ENCODE results near the gene ABCA4.

Gene ABCA4

DNA sequence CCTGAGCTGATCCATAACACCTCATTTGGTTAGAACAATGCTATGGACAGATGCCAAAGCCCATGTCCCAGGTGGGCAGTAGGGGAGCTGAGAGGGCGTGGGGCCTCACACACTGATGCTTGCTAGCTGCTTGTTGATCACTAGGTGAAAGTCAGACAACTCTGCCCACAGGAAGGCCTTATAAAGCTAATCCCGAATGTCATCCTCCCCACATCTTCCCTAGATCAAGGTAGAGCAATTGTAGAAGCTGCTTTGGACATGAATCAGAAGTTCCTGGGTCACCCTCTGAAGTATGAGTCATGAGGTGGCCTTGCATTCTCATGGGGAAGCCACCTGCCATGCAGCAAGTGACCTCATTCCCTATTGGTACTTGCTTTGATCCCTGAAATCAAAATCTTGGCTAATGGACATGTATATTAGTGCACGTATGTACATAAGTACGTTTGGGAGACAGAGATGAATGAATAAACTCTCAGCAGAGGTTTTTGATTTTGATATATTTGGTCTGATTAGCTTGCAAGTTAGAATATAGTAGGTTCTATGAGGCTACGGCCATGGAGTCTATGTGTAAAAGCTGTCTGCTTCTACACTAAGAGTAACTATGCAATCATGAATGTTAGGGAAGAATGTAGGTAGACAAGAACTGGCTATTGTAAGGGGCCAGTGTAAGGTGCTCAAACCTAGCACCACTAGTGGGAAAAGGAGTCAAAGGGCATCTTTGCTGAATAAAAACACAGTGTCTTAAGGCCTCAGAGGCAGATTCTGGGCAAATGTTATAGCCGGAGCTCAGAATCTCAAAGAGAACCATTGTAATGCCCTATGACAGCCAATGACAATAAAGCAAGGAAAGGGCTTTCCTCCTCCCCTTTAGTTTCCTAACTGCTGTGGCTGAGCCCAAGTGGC, 52.6 kb downstream of the ABCA4 start:
- H3K36me3 ChIP-seq (ENCODE audit: insufficient read depth, low read length) = no peaks in the 10 kb centered on the region
- TF ChIP-seq, protein P1, sequence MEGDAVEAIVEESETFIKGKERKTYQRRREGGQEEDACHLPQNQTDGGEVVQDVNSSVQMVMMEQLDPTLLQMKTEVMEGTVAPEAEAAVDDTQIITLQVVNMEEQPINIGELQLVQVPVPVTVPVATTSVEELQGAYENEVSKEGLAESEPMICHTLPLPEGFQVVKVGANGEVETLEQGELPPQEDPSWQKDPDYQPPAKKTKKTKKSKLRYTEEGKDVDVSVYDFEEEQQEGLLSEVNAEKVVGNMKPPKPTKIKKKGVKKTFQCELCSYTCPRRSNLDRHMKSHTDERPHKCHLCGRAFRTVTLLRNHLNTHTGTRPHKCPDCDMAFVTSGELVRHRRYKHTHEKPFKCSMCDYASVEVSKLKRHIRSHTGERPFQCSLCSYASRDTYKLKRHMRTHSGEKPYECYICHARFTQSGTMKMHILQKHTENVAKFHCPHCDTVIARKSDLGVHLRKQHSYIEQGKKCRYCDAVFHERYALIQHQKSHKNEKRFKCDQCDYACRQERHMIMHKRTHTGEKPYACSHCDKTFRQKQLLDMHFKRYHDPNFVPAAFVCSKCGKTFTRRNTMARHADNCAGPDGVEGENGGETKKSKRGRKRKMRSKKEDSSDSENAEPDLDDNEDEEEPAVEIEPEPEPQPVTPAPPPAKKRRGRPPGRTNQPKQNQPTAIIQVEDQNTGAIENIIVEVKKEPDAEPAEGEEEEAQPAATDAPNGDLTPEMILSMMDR (conservative IDR thresholded peaks at IDR 0.05; ENCODE audit: low read length) = no peak
- no peak for TF ChIP-seq EZH2phosphoT487 (IDR thresholded peaks at IDR 0.05; ENCODE audit: borderline replicate concordance)
- H3F3A ChIP-seq (ENCODE audit: low read depth) = no peaks in the 10 kb centered on the region
- no peaks in the 10 kb centered on the region for H3K9me2 ChIP-seq (replicated peaks; ENCODE audit: low read depth, low read length)
- H3K9ac ChIP-seq (ENCODE audit: low read depth, low read length, poor library complexity, severe bottlenecking) = peak overlapping the region; percentile 62
- no peak overlapping the region for H3K4me2 ChIP-seq (ENCODE audit: low read depth, low read length, poor library complexity, severe bottlenecking)
- no peaks in the 10 kb centered on the region for H3K27me3 ChIP-seq (ENCODE audit: insufficient read depth, low read length, poor library complexity, severe bottlenecking)
- no peaks in the 10 kb centered on the region for H4K20me1 ChIP-seq (ENCODE audit: insufficient read depth, low read length, poor library complexity, severe bottlenecking)
- H3K79me2 ChIP-seq (ENCODE audit: insufficient read depth, low read length) = peaks cover 7% of the 10 kb centered on the region; the same call in 1 of the 2 replicates
- no peak overlapping the region for H3K4me3 ChIP-seq (ENCODE audit: low read length, poor library complexity, severe bottlenecking)
- no peaks in the 10 kb centered on the region for H3K9me3 ChIP-seq (ENCODE audit: insufficient read depth, low read depth, low read length)
- H3K4me1 ChIP-seq (ENCODE audit: insufficient read depth, low read length, poor library complexity, severe bottlenecking) = peaks cover 98% of the 10 kb centered on the region
- peak overlapping the region; percentile 70 for H2AFZ ChIP-seq (ENCODE audit: low read length)

DNA sequence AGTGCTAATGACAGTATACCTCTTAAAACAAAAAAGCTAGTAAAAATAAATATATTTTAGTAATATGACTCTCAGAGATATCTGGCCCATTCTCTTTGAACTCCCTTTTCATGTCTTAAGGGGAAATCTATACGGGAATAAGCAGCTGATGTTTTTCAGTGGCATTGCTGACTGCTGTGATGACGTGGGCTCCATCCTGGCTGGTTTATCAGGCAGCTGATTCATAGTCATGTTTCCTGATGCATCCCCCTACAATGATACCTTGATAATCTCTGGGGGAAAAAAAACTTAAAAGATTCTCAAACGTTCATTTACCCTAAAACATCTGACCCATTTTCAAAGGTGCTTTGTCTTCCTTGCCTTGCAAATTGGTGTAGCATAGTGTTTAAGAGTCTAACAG, 53.8 kb downstream of the ABCA4 start:
- Histone ChIP-seq H3K4me3 (ENCODE audit: low read length, poor library complexity, severe bottlenecking) (no peak overlapping the region), H3K36me3 (ENCODE audit: insufficient read depth, low read length) (no peaks in the 10 kb centered on the region), H2AFZ (ENCODE audit: low read length) (no peak overlapping the region), H3K9me3 (ENCODE audit: insufficient read depth, low read depth, low read length) (no peaks in the 10 kb centered on the region), H4K20me1 (ENCODE audit: insufficient read depth, low read length, poor library complexity, severe bottlenecking) (no peaks in the 10 kb centered on the region), H3K4me2 (ENCODE audit: low read depth, low read length, poor library complexity, severe bottlenecking) (no peak overlapping the region), H3K4me1 (ENCODE audit: insufficient read depth, low read length, poor library complexity, severe bottlenecking) (peaks cover 97% of the 10 kb centered on the region), H3K79me2 (ENCODE audit: insufficient read depth, low read length) (peaks cover 7% of the 10 kb centered on the region; the same call in 1 of the 2 replicates), H3K9me2 (replicated peaks; ENCODE audit: low read depth, low read length) (no peaks in the 10 kb centered on the region), H3K9ac (ENCODE audit: low read depth, low read length, poor library complexity, severe bottlenecking) (no peak overlapping the region), H3K27me3 (ENCODE audit: insufficient read depth, low read length, poor library complexity, severe bottlenecking) (no peaks in the 10 kb centered on the region), H3F3A (ENCODE audit: low read depth) (no peaks in the 10 kb centered on the region)
- no peak for TF ChIP-seq EZH2phosphoT487 (IDR thresholded peaks at IDR 0.05; ENCODE audit: borderline replicate concordance)
- TF ChIP-seq, protein P1 (conservative IDR thresholded peaks at IDR 0.05; ENCODE audit: low read length) = no peak

DNA sequence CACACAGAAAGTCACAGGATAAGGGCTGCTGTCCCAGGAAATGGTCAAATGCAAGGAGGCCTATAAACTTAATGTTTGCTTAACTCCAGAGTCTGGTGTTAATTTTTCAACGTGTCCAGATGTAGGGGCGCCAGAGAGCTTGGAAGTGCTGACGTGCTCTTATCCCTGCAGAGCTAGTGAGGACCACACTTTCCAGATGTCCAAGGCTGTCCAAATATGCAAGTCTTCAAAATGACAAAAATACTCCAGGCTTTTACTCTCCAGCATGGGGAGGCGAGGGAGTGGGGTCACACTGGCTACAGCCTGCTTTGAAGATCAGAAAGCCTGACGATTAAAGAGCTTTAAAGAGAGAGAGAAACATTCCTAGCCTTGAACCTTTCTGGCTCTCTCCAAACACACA, 57.6 kb downstream of the ABCA4 start:
- no peaks in the 10 kb centered on the region for H3K79me2 ChIP-seq (ENCODE audit: insufficient read depth, low read length)
- peaks cover 67% of the 10 kb centered on the region for H3K4me1 ChIP-seq (ENCODE audit: insufficient read depth, low read length, poor library complexity, severe bottlenecking)
- peak overlapping the region; percentile 23 for H3K4me2 ChIP-seq (ENCODE audit: low read depth, low read length, poor library complexity, severe bottlenecking)

More for the DNA sequence above, 57.6 kb downstream of the ABCA4 start:
- H3K4me3 ChIP-seq (ENCODE audit: low read length, poor library complexity, severe bottlenecking) = no peak overlapping the region
- H4K20me1 ChIP-seq (ENCODE audit: insufficient read depth, low read length, poor library complexity, severe bottlenecking) = no peaks in the 10 kb centered on the region
- H3K9me3 ChIP-seq (ENCODE audit: insufficient read depth, low read depth, low read length) = no peaks in the 10 kb centered on the region
- TF ChIP-seq, protein P1 (conservative IDR thresholded peaks at IDR 0.05; ENCODE audit: low read length) = peak; percentile 81
- TF ChIP-seq EZH2phosphoT487 (IDR thresholded peaks at IDR 0.05; ENCODE audit: borderline replicate concordance) = no peak
- H2AFZ ChIP-seq (ENCODE audit: low read length) = peak overlapping the region; percentile 45
- H3K9me2 ChIP-seq (replicated peaks; ENCODE audit: low read depth, low read length) = no peaks in the 10 kb centered on the region
- H3F3A ChIP-seq (ENCODE audit: low read depth) = no peaks in the 10 kb centered on the region
- peak overlapping the region; percentile 14 for H3K9ac ChIP-seq (ENCODE audit: low read depth, low read length, poor library complexity, severe bottlenecking)
- H3K27me3 ChIP-seq (ENCODE audit: insufficient read depth, low read length, poor library complexity, severe bottlenecking) = no peaks in the 10 kb centered on the region
- H3K36me3 ChIP-seq (ENCODE audit: insufficient read depth, low read length) = no peaks in the 10 kb centered on the region

Data from Loucy (cell line).